Sigmoid colon (tissue), 7 donors: ENCODE data around the gene NEUROG1. TPM values are rescaled to one million over a fixed set of nuclear protein-coding genes. Genes with fewer than 3 reads are reported as not detected.

Experiments used
- DNase-seq: peaks from one replicate; pipeline ENCODE4 v3.0.0-alpha.2; 2019
- H3K27ac ChIP-seq, 4 donors: fragments of 200-600 bp; sonication (generic); one replicate each; pipeline ENCODE4 v1.5.1; 2016 to 2019; ENCODE audit warnings: mild to moderate bottlenecking in 1 of 4
- H3K27me3 ChIP-seq, 3 donors: fragments of 200-600 bp; sonication (generic); one replicate each; pipeline ENCODE4 v1.5.1; 2019; ENCODE audit warnings: mild to moderate bottlenecking in 1 of 3
- H3K36me3 ChIP-seq, 4 donors: fragments of 200-600 bp; sonication (generic); one replicate each; pipeline ENCODE4 v1.5.1; 2016 to 2019
- H3K4me1 ChIP-seq, 4 donors: fragments of 200-600 bp; sonication (generic); one replicate each; pipeline ENCODE4 v1.5.1; 2017 to 2019
- H3K4me3 ChIP-seq, 4 donors: fragments of 200-600 bp; sonication (generic); one replicate each; pipeline ENCODE4 v1.5.1; 2017 to 2019; ENCODE audit warnings: mild to moderate bottlenecking in 2 of 4, moderate library complexity in 1 of 4
- H3K9me3 ChIP-seq, 4 donors: fragments of 200-600 bp in 3 of 4; sonication (generic) in 3 of 4; one replicate each; pipeline versions ENCODE4 v1.5.1 to v1.6.1; 2013 to 2019
- CTCF ChIP-seq, 4 experiments: fragments of 450-650 bp in 3 of 4; fragments of 200-600 bp in 1 of 4; IDR thresholded peaks; one replicate each; pipeline ENCODE4 v1.5.1; 2016 to 2019; ENCODE audit warnings: antibody characterized with exemption in 4 of 4, mild to moderate bottlenecking in 3 of 4, moderate library complexity in 2 of 4
- EP300 ChIP-seq, 4 donors: sonication (generic); formaldehyde crosslinking; IDR thresholded peaks; one replicate each; pipeline ENCODE4 v1.6.1; 2017; ENCODE audit warnings: antibody characterized with exemption in 4 of 4
- POLR2A ChIP-seq, 2 donors: fragments of 450-650 bp; IDR thresholded peaks; one replicate each; pipeline ENCODE4 v1.6.1; 2016; ENCODE audit warnings: antibody characterized with exemption in 2 of 2, mild to moderate bottlenecking in 2 of 2, moderate library complexity in 2 of 2
- POLR2AphosphoS5 ChIP-seq, 4 donors: sonication (generic); formaldehyde crosslinking; IDR thresholded peaks; one replicate each; pipeline ENCODE4 v1.6.1; 2017; ENCODE audit warnings: antibody characterized with exemption in 4 of 4
- WGBS, 2 donors: extraction: QIAGEN DNeasy Blood & Tissue Kit; methylation state at CpG; one replicate each; pipeline ENCODE4 v1.1.7; 2013; 5-methylcytosine and 5-hydroxymethylcytosine counted together
- intact Hi-C: fragments of 100-400 bp; cut with DNase I; formaldehyde crosslinking; loops from one replicate; pipeline ENCODE4 v1.15.1; 2023
- polyA plus RNA-seq, 3 donors: library from polyadenylated mRNA; stranded (reverse); fragments of 200-250 nt; gene quantifications; one replicate each; pipeline ENCODE4 v1.2.3, GENCODE V29; 2013
- total RNA-seq, 4 donors: library from RNA; depleted of rRNA; stranded (reverse); fragments of >200 nt; gene quantifications; one replicate each; pipeline ENCODE4 v1.1.0, GENCODE V29; 2016
- donor health status: healthy with polysubstance abuse.
- donor health status: Bipolar disorder and iron deficiency.
- donor health status: healthy.

NEUROG1 gene
- total and polyA plus RNA-seq, 7 donors, result not detected

GRCh38 chr5:135578685-135579341 lies 43.0 kb upstream of the NEUROG1 start, which contains the start of gene CXCL14:
CXCL14 (minus strand) TSS chr5:135578991; CDS start chr5:135578778, 213 bp downstream.
- H3K27me3 ChIP-seq, result peaks cover 13 to 80% (median 37%) of the 10 kb centered on the region in 3 donors
- H3K27ac ChIP-seq, result no peak within 1 kb of the TSS
- no peak for TF ChIP-seq POLR2AphosphoS5 (IDR thresholded peaks at IDR 0.05)
- no peak for TF ChIP-seq EP300 (IDR thresholded peaks at IDR 0.05)
- TF ChIP-seq POLR2A (IDR thresholded peaks at IDR 0.05), result no peak
- TF ChIP-seq CTCF (IDR thresholded peaks at IDR 0.05), result no peak
- peak within 1 kb of the TSS in 2 of 4 donors; percentile 0 to 12 for H3K4me3 ChIP-seq
- no peak for DNase-seq
- intact Hi-C loops, result no loop called here
- 3% methylated on average over 68 of the region's 68 CpGs for WGBS, 2 donors
- H3K9me3 ChIP-seq, result no peaks in the 10 kb centered on the region
- no peaks in the 10 kb centered on the region for H3K36me3 ChIP-seq
- peaks cover 0 to 12% (median 5%) of the 10 kb centered on the region in 4 donors for H3K4me1 ChIP-seq

- intact Hi-C loops, result no loop called here
- H3K4me3 ChIP-seq, result peak overlapping the region in 2 of 4 donors; percentile 0 to 12
- no peak overlapping the region for H3K27ac ChIP-seq
- H3K36me3 ChIP-seq, result no peaks in the 10 kb centered on the region
- H3K4me1 ChIP-seq, result peaks cover 0 to 12% (median 5%) of the 10 kb centered on the region in 4 donors
- H3K27me3 ChIP-seq, result peaks cover 13 to 80% (median 37%) of the 10 kb centered on the region in 3 donors
- H3K9me3 ChIP-seq, result no peaks in the 10 kb centered on the region
- no peak for TF ChIP-seq CTCF (IDR thresholded peaks at IDR 0.05)
- TF ChIP-seq EP300 (IDR thresholded peaks at IDR 0.05), result no peak
- TF ChIP-seq POLR2AphosphoS5 (IDR thresholded peaks at IDR 0.05), result no peak
- TF ChIP-seq POLR2A (IDR thresholded peaks at IDR 0.05), result no peak
- DNase-seq, result no peak
- 9 to 23% methylated on average over 21 of the region's 21 CpGs for WGBS, 2 donors
Measured at GRCh38 chr5:135578305-135578684, 42.5 kb upstream of the NEUROG1 start.

DNA sequence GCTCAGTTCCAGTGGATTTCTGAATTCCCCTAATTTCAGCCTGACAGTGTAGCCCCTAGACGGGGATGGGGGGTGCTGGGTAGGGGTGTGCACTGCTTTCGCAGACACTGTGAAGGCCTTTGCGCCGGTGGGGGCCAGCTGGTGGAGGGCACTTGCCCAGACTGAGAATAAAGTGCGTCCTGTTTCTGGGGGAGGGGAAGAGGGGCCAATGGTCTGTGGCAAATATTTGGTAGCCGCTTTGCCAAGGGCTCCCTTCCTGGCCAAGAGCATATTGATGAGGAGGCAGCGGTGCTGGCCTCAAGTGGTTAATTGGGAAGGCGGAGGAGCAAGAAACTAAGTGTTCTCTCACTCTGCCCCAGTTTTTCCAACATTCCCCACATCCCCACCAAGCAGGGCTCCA lies 41.7 kb upstream of the NEUROG1 start:
- intact Hi-C loops, result no loop called here
- Histone ChIP-seq H3K27me3 (peaks cover 13 to 73% (median 37%) of the 10 kb centered on the region in 3 donors), H3K27ac (no peak overlapping the region), H3K36me3 (no peaks in the 10 kb centered on the region), H3K4me1 (peaks cover 0 to 12% (median 5%) of the 10 kb centered on the region in 4 donors), H3K4me3 (no peak overlapping the region), H3K9me3 (no peaks in the 10 kb centered on the region)
- no peak for TF ChIP-seq CTCF (IDR thresholded peaks at IDR 0.05)
- TF ChIP-seq POLR2AphosphoS5 (IDR thresholded peaks at IDR 0.05), result no peak
- no peak for TF ChIP-seq EP300 (IDR thresholded peaks at IDR 0.05)
- TF ChIP-seq POLR2A (IDR thresholded peaks at IDR 0.05), result no peak
- no peak for DNase-seq
- WGBS, 2 donors, result 55 to 67% methylated on average over 8 of the region's 8 CpGs

DNA sequence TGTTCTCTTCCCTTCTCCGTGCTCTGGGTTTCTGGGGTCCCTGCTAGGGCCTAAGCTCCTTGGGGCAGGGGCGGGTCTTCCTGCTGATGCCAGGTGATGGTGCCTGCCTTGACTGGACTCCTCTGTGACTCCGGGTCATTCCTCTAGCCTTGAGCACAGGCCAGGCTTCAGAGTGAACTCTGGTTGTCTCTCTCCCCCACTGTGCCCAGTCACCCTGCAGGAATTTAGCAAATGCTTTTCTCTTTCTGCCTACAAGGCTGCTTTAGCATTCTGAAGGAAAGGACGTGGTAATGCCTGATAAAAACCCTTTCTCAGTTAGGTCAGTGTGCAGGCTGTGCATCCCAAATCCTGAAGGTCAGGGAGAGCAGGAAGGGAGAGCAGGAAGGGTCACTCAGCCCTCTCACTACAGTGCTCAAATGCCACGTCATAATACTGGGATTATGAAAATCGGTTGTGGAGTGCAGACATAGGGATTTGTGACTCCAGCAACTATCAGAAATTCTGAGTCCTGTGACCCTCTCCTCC lies 40.4 kb upstream of the NEUROG1 start:
- no peak overlapping the region for H3K27ac ChIP-seq
- intact Hi-C loops, result no loop called here
- H3K36me3 ChIP-seq, result no peaks in the 10 kb centered on the region
- no peak for DNase-seq
- no peaks in the 10 kb centered on the region for H3K9me3 ChIP-seq
- TF ChIP-seq EP300 (IDR thresholded peaks at IDR 0.05), result no peak
- no peak for TF ChIP-seq POLR2AphosphoS5 (IDR thresholded peaks at IDR 0.05)
- no peak for TF ChIP-seq CTCF (IDR thresholded peaks at IDR 0.05)
- no peak for TF ChIP-seq POLR2A (IDR thresholded peaks at IDR 0.05)
- peaks cover 0 to 12% (median 5%) of the 10 kb centered on the region in 4 donors for H3K4me1 ChIP-seq
- H3K27me3 ChIP-seq, result peaks cover 13 to 65% (median 37%) of the 10 kb centered on the region in 3 donors
- 69 to 73% methylated on average over 6 of the region's 6 CpGs for WGBS, 2 donors
- H3K4me3 ChIP-seq, result no peak overlapping the region
